Spleen (tissue), 7 donors: Measurements from ENCODE around the gene GMEB1.

Experiments
- POLR2A ChIP-seq, 3 donors: fragments of 450-650 bp; IDR thresholded peaks; one replicate each; pipeline ENCODE4 v1.5.1; 2017; ENCODE audit warnings: antibody characterized with exemption in 3 of 3, mild to moderate bottlenecking in 1 of 3
- TF ChIP-seq, protein P1 (sequence below), 11 experiments: fragments of 200-600 bp in 7 of 11; fragments of 450-650 bp in 4 of 11; sonication (generic) in 4 of 11; IDR thresholded peaks in 8 of 11; conservative IDR thresholded peaks in 3 of 11; 1 replicate in 7 of 11; 2 replicates in 4 of 11; pipeline versions ENCODE4 v1.4.0 to v1.8.0; 2016 to 2021; ENCODE audit warnings: antibody characterized with exemption in 11 of 11, inconsistent platforms in 4 of 11, mild to moderate bottlenecking in 1 of 11
- donor health status: DM: no; HTN: no; CAD: no; lungs with moderate emphysema.
- donor health status: DM: no; HTN: no; CAD: no.
- donor health status: DM: no; HTN: no; CAD: no.

DNA sequence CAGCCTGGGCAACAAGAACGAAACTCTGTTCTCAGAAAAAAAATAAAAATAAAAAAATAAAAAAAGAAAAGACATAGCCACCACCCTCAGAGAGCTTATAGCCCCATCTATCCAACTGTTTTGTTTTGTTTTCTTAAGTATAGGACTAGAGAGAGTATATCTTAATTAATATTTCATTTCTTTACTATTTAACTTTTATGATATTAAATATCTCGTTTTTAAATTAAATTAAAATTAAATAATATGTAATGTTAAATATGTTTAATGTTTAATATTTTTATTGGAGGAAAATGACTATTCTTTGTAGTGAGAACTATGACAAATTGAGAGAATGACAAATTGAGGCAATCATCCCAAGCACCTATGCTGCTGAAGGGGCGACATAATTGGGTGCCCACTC is 35.0 kb downstream of the GMEB1 start:
- no peak for TF ChIP-seq POLR2A (IDR thresholded peaks at IDR 0.05)
- TF ChIP-seq, protein P1, sequence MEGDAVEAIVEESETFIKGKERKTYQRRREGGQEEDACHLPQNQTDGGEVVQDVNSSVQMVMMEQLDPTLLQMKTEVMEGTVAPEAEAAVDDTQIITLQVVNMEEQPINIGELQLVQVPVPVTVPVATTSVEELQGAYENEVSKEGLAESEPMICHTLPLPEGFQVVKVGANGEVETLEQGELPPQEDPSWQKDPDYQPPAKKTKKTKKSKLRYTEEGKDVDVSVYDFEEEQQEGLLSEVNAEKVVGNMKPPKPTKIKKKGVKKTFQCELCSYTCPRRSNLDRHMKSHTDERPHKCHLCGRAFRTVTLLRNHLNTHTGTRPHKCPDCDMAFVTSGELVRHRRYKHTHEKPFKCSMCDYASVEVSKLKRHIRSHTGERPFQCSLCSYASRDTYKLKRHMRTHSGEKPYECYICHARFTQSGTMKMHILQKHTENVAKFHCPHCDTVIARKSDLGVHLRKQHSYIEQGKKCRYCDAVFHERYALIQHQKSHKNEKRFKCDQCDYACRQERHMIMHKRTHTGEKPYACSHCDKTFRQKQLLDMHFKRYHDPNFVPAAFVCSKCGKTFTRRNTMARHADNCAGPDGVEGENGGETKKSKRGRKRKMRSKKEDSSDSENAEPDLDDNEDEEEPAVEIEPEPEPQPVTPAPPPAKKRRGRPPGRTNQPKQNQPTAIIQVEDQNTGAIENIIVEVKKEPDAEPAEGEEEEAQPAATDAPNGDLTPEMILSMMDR (IDR thresholded peaks at IDR 0.05 in 8 of 11, conservative IDR thresholded peaks at IDR 0.05 in 3 of 11): no peak
